Ramos (cell line): ENCODE results near the gene CACNB4.

Source experiments
- in situ Hi-C: fragments of 300-500 bp; cut with MboI; formaldehyde crosslinking; loops from one replicate; pipeline ENCODE4 v1.14.3; 2022; ENCODE audit warnings: low sequenced_read_pairs; ENCODE audit not compliant: unreplicated experiment

CACNB4 gene

GRCh38 chr2:151983221-151983620 lies 115.6 kb downstream of the CACNB4 start:
- in situ Hi-C loops, result no loop called here

DNA sequence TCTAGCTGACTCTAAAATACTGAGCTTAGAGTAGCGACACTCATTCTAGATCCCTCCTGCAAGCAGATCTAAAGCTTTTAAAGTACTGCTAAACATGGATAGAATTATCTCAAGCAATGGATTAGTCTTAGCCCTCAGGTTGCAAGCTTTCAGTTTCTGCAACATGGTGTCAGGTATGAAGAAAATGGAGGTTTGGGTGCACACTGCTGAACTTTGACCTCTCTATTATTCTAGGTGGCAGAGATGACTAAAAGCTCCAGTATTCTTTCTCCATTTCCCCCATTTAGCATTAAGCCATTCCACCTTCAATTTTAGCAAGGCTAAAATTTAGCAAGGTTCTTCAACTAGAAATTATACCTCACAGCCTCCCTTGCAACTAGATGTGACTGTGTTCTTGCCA lies 117.0 kb downstream of the CACNB4 start:
- in situ Hi-C loops, result no loop called here

DNA sequence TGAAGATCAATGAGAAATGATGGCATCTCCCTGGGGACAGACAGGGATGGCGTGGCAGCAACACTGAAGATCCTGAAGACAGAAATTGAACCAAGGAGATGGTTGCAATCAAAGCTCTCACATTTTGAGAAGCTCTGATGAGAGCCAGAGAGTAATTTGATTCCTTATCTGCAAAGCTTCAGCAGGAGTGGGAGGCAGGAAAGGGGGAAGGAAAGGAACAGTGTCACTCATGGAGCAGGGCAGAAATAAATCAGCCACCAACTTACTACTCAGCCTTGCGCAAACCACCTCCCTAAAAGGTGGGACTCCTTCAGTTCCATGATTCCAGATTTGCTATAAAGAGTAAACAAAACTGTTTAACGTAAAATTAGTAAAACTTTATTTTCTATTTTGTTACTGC lies 119.2 kb downstream of the CACNB4 start:
- in situ Hi-C loops, result no loop called here

DNA sequence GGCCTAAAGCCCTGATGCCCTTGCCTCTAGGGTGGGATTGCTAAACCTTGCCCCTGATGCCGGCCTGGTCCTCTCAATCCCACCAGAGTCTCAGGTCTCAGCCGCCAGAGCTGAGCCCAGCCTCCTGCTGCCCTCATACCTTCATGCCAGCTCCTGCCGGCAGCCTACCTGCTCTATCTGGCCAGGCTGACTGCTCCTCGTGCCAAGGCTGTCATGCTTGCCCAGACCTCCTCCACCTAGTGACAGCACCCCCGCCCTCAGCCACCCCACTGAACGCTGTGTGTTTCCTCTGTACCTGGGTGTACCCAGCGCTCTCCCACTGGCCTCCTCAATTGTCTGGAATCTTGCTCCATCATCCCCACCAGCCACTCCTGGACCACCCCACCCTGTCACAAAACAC lies 120.1 kb downstream of the CACNB4 start:
- in situ Hi-C loops, result no loop called here

DNA sequence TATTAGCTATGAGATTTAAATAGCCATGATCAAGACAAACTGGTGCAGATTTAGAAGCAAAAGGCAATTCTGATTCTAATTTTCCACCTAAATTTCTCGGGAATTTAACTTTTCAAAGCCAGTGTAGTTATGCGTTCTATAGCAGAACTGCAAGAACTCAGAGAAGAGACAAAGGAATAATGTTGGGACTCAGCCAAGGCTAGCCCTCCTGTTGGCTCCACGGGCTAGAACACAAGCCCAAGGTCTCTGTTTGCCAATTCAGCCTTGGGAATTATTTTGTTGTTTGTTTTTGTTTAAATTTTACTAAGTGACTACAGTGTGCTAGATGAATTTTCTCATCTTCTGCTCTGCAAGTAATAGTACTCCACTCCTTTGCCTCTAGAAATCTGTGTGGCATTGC lies 121.2 kb downstream of the CACNB4 start:
- in situ Hi-C loops, result no loop called here

DNA sequence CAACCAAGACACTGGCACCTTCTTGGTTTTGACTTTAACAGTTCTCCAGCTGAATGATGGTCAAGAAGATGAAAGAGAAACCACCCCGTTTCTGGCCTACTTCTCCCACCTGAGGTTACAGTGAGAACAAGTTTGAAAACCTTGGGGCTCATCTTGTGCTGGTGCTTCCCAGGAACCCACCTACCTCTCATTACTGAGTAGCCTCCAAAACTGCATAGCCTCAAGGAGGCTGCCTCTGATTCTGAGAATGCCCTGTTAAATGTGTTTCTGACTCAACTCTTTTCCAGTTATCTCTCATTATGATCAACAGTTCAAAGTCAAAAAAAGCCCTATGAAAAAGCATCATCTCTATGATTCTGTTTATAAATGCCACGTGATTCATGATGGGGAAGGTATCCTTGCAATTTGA lies 121.9 kb downstream of the CACNB4 start:
- in situ Hi-C loops, result no loop called here

DNA sequence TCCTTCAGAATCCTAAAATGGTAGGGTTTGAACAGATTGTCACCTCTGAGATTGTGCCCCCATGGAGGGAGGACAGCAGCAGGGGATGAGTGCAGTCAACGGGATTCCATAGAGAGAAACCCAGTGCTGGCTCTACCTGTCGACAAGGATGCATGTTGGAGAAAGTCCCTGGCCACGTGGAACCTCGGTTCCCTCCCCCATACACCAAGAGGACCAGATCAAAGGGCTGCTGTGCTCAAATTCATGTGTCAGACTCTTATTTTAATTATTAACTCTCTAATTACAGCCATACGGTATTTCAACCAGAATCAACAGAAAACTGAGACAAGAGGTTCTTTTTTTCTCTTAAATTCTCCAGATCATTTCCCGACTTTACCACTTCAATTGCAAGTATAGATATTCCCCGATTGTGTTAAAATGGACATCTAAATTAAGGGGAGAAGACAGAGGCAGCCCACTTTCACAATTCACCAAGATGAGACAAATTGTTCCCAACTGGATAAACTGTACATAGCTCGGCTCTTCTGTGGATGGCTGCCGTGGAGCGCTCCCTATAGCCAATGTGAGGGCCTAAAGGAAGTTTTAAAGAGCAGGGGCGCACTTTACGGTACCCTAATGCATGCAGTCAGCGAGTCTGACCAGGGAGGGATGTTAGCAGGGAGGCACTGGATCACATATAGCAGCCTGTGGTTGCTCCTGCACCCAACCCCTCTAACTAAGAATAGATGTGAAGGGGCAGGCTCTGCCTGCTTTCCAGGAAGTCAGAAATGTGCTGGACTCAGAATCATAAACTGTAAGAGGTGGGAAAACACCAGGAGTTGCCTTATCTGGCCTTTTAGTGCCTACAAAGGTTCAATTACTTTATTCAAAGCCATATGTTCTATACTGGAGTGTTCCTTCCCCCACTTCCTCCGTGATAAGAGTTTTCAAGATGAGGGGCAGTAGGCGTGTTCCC lies 123.1 kb downstream of the CACNB4 start:
- in situ Hi-C loops, result no loop called here

DNA sequence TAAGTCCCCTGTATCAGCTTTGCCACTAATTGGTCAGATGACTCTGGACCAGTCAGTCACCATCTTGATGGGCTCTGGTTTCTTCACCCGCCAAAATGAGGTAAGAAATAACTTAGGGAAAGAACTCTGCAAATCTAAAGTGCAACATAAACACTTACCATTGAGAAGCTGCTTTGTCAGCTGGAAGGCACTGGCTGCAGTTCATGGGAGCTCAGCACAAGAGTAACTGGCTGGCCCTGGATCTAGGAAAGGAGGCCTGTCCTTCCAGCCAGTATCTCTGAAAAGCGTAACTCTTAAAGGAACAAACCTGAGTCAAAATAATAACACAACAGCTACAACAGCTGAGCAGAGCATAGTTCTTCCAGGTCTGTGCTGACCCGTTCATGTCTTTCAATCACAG lies 123.9 kb downstream of the CACNB4 start:
- in situ Hi-C loops, result no loop called here

DNA sequence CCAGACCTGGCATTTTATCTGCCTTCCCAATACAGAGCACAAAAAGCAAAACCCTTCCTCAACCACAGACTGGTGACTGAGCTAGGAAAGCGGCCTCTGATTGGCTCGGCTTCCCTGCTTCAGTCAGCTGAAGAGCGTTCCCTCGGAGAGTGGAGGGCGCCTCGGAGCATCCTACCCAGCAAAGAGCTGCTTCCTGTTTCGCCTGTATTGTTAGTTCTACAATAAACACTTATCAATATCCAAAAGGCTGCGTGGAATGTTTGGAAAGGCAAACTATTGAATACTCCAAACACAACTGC lies 125.0 kb downstream of the CACNB4 start:
- in situ Hi-C loops, result no loop called here

GRCh38 chr2:151973013-151973900 lies 125.6 kb downstream of the CACNB4 start:
- in situ Hi-C loops, result no loop called here

GRCh38 chr2:151972241-151973012 lies 126.4 kb downstream of the CACNB4 start:
- in situ Hi-C loops, result no loop called here

- in situ Hi-C loops, result no loop called here
Measured at GRCh38 chr2:151971301-151972051, 127.4 kb downstream of the CACNB4 start.

- in situ Hi-C loops, result no loop called here
Measured at GRCh38 chr2:151968770-151969470, 129.9 kb downstream of the CACNB4 start.

DNA sequence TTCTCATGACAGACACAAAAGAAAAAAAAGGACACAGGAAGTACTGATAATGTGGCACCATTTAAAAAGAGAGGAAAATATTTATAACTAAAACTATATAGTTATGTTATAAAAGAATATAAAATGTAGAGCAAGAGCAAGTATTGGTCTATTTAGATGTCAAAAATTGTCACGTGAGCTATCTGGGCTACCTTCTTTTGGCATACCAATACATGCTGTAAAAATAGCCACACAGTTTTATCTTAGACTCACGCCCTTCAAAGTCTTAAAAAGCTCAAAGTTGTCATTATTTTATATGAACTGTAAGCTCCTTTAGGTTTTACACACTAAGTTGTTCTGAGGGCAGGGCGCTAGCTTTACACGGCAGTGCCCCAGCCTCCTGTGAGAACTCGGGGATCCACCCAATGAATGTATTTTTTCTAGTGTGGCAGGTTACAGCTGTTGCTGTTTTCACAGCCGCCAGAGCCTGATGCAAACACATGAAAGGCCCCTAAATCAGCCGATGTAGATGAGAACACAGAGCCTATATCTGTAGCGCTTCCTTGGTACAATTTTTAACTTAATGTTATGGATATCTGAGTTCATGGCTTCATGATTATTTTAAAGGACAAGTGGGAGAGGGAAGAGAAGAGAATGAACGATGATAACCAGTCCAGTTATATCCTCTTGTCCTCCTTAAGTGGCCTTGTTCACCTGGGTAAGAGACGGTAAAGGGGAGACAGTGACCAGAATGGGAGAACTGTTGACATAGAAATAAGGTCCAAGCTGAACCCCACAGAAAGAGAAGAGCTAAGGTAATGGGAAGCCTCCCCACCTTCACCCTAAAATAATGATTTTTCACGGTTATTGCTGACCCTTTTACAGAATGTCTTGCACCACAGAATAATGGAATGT lies 130.8 kb downstream of the CACNB4 start:
- in situ Hi-C loops, result no loop called here

DNA sequence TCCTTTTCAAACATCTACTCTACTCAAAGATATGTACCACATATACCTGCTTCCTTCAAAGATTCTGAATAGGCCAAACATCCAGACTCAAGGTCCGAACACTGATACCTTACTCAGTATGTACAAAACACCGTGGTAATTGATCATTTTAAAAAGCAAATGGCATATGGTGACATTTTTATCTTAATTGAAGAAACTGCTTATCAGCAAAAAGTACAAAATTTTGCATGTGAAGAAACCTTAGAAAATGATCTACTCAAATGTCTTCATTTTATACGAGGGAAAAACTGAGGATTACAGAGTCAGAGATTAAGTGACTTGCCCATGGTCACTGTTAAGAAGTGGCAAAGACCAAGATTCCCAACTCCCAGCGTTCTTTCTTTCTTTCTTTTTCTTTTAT lies 133.0 kb downstream of the CACNB4 start:
- in situ Hi-C loops, result no loop called here

DNA sequence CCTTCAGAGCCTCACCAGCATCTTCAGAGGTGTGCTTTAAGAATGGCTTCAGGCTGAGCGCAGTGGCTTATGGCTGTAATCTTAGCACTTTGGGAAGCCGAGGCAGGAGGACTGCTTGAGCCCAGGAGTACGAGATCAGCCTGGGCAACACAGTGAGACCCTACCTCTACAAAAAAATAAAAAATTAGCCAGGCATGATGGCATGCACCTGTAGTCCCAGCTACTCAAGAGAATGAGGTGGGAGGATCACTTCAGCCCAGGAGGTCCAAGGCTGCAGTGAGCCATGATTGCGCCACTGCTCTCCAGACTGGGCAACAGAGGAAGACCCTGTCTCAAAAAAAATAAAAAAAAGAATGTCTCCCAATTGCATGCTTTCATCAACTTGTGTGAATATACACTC lies 137.3 kb downstream of the CACNB4 start:
- in situ Hi-C loops, result no loop called here

- in situ Hi-C loops, result no loop called here
Measured at GRCh38 chr2:151959238-151959637, 139.6 kb downstream of the CACNB4 start.

DNA sequence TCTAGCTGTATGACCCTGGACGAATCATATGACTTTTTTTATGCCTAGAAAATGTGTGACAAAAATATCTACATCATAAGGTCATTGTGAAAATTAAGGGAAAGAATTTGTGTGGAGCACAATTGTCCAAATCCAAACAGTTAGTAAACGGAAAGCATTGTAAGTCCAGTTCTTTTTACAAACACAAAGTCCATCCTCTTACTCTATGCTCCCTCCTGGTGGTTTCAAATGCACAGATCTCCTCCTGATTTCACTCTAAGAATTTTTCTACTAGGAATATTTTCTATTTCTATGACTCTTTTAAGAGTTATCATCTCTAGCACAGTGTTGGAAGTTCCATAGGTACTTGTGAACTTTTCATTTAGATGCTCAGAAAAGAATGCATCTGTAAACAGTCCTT lies 145.4 kb downstream of the CACNB4 start:
- in situ Hi-C loops, result no loop called here
